ENCODE data around the gene PDE3A. TPM values are rescaled to one million over a fixed set of nuclear protein-coding genes. Genes with fewer than 3 reads are reported as not detected.

The PDE3A gene
- polyA plus RNA-seq, 1 of the 3 experiments (the other 2 are of a cell fraction): 0.67 TPM

DNA sequence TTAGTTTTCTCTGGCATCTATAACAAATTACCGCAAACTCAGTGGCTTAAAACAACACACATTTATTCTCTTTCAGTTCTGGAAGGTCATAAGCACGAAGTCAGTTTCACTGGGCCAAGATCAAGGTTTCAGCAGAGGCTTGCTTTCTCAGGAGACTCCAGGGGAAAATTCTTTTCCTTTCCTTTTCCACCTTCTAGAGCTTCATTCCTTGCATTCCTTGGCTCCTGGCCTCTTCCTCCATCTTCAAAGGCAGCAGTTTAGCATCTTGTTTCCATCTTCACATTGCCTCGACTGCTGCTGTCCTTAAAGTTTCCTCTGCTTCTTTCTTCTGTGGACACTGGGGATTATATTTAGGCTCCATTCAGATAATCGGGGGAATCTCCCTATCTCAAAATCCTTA lies 106.1 kb downstream of the PDE3A start:
- Histone ChIP-seq H3K4me1 (ENCODE audit: control insufficient read depth in 1 of 2, insufficient read depth in 2 of 2, low read depth in 1 of 2, low read length in 1 of 2) (no peaks in the 10 kb centered on the region), H3F3A (replicated peaks; ENCODE audit: insufficient read depth) (peaks cover 3% of the 10 kb centered on the region), H2AFZ (ENCODE audit: low read depth) (no peak overlapping the region), H3K36me3 (replicated peaks in 1 of 2; ENCODE audit: control insufficient read depth in 1 of 2, insufficient read depth in 2 of 2, low read length in 1 of 2) (no peaks in the 10 kb centered on the region), H3K4me3 (ENCODE audit: low read depth in 2 of 2, low read length in 1 of 2) (no peak overlapping the region), H3K27ac (ENCODE audit: low read depth in 2 of 2, low read length in 1 of 2) (peak overlapping the region in 1 of 2 experiments; percentile 34; a peak in 2 of 4 replicates), H3K9ac (no peak overlapping the region), H3K4me2 (no peak overlapping the region), H3K9me3 (no peaks in the 10 kb centered on the region; the same call in 1 of the 2 replicates), H3K9me2 (no peaks in the 10 kb centered on the region), H4K20me1 (ENCODE audit: insufficient read depth) (no peaks in the 10 kb centered on the region), H3K27me3 (ENCODE audit: insufficient read depth) (no peaks in the 10 kb centered on the region), H3K79me2 (ENCODE audit: insufficient read depth) (peaks cover 27% of the 10 kb centered on the region)
- WGBS (ENCODE audit: low lambda C conversion rate): 87% methylated on average over 4 of the region's 4 CpGs
- no peak for DNase-seq
- CTCF ChIA-PET: interaction anchor here (0.8 to 1.0 kb wide), 3 partner anchors 10 to 97 kb away, joined by 3 read pairs; no protein-coding TSS in a partner anchor
- TF ChIP-seq TAF1 (IDR thresholded peaks at IDR 0.05; ENCODE audit: borderline replicate concordance, low read depth, low read length) (no peak), PBX3 (IDR thresholded peaks at IDR 0.05) (no peak), RAD21 (IDR thresholded peaks at IDR 0.05; ENCODE audit: low read length) (no peak), FOXJ3 (CRISPR knock-in tag; IDR thresholded peaks at IDR 0.05) (no peak), RCOR1 (IDR thresholded peaks at IDR 0.05; ENCODE audit: low read length) (no peak), GABPA (IDR thresholded peaks at IDR 0.05; ENCODE audit: low read depth) (no peak), RFX5 (IDR thresholded peaks at IDR 0.05; ENCODE audit: low read length) (no peak), EZH2phosphoT487 (IDR thresholded peaks at IDR 0.05; ENCODE audit: borderline replicate concordance, low read depth) (no peak), REST (IDR thresholded peaks at IDR 0.05; ENCODE audit: low read depth, low read length) (no peak), EP300 (IDR thresholded peaks at IDR 0.05; ENCODE audit: borderline replicate concordance in 1 of 2, low read depth in 1 of 2, low read length in 1 of 2) (no peak), YY1 (IDR thresholded peaks at IDR 0.05; ENCODE audit: low read depth) (no peak), SIN3A (IDR thresholded peaks at IDR 0.05; ENCODE audit: borderline replicate concordance, low read depth, low read length) (no peak), CTCF (IDR thresholded peaks at IDR 0.05) (no peak), GATA2 (CRISPR knock-in tag; IDR thresholded peaks at IDR 0.05) (no peak), MEF2A (IDR thresholded peaks at IDR 0.05; ENCODE audit: borderline replicate concordance, low read depth) (no peak)
- POLR2A ChIA-PET: no interaction called here

Data from SK-N-SH (cell line).